Measurements from ENCODE around the gene ZNF680. TPM values are rescaled to one million over a fixed set of nuclear protein-coding genes. Genes with fewer than 3 reads are reported as not detected.

The ZNF680 gene
- total and polyA plus RNA-seq, 2 experiments from 2014 or later, result 12.2 to 13.0 TPM

DNA sequence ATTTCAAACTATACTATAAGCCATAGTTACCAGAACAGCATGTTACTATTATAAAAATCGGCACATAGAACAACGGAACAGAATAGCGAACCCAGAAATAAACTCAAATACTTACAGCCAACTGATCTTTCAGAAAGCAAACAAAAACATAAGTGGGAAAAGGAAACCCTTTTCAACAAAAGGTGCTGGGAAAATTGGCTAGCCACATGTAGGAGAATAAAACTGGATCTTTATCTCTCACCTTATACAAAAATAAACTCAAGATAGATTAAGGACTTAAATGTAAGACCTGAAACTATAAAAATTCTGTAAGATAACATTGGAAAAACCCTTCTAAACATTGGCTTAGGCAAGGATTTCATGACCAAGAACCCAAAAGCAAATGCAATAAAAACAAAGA, 29.1 kb downstream of the ZNF680 start:
- Histone ChIP-seq H3K9me3 (ENCODE audit: low read depth) (no peaks in the 10 kb centered on the region), H3K27ac (no peak overlapping the region), H3K4me3 (no peak overlapping the region), H3K27me3 (no peaks in the 10 kb centered on the region), H3K4me1 (ENCODE audit: low read depth) (no peaks in the 10 kb centered on the region), H3K36me3 (no peaks in the 10 kb centered on the region)
- DNase-seq (ENCODE audit: low read depth in 1 of 2, low spot score in 1 of 2), result no peak
- TF ChIP-seq, protein P1, sequence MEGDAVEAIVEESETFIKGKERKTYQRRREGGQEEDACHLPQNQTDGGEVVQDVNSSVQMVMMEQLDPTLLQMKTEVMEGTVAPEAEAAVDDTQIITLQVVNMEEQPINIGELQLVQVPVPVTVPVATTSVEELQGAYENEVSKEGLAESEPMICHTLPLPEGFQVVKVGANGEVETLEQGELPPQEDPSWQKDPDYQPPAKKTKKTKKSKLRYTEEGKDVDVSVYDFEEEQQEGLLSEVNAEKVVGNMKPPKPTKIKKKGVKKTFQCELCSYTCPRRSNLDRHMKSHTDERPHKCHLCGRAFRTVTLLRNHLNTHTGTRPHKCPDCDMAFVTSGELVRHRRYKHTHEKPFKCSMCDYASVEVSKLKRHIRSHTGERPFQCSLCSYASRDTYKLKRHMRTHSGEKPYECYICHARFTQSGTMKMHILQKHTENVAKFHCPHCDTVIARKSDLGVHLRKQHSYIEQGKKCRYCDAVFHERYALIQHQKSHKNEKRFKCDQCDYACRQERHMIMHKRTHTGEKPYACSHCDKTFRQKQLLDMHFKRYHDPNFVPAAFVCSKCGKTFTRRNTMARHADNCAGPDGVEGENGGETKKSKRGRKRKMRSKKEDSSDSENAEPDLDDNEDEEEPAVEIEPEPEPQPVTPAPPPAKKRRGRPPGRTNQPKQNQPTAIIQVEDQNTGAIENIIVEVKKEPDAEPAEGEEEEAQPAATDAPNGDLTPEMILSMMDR (IDR thresholded peaks at IDR 0.05; ENCODE audit: low read depth, low read length), result no peak

DNA sequence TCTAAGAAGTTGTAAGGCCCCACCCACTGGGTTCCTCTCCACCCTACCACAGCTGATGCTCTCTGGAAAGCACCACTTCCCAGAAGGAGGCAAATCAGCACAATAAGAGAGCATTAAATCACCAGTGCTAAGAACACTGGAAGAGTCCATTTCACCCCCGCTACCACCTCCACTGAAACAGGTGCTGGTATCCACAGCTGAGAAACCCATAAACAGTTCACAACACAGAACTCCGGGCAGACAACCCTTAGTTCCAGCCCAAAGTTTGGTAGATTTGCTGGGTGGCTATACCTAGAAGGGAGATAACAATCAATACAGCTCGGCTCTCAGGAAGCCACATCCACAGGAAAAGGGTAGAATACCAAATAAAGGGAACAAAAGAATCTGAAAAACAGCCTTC, 34.1 kb downstream of the ZNF680 start:
- Histone ChIP-seq H3K9me3 (ENCODE audit: low read depth) (peaks cover 3% of the 10 kb centered on the region), H3K36me3 (peaks cover 9% of the 10 kb centered on the region), H3K4me3 (no peak overlapping the region), H3K27ac (no peak overlapping the region), H3K4me1 (ENCODE audit: low read depth) (no peaks in the 10 kb centered on the region), H3K27me3 (no peaks in the 10 kb centered on the region)
- DNase-seq (ENCODE audit: low read depth in 1 of 2, low spot score in 1 of 2), result no peak
- TF ChIP-seq, protein P1 (IDR thresholded peaks at IDR 0.05; ENCODE audit: low read depth, low read length), result no peak

DNA sequence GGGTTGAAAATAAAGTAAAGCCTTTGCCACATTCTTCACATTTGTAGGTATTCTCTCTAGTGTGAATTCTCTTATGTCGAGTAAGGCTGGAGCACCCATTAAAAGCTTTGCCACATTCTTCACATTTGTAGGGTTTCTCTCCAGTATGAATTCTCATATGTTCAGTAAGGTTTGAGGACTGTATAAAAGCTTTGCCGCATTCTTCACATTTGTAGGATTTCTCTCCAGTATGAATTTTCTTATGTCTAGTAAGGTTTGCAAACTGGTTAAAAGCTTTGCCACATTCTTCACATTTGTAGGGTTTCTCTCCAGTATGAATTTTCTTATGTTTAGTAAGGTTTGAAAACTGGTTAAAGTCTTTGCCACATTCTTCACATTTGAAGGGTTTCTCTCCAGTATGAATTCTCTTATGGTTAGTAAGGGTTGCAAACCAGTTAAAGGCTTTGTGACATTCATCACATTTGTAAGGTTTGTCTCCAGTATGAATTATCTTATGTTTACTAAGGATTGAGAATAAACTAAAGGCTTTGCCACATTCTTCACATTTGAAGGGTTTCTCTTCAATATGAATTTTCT, 41.4 kb downstream of the ZNF680 start:
- H3K27me3 ChIP-seq, result no peaks in the 10 kb centered on the region
- H3K36me3 ChIP-seq, result peaks cover 21% of the 10 kb centered on the region
- no peak overlapping the region for H3K27ac ChIP-seq
- TF ChIP-seq, protein P1 (IDR thresholded peaks at IDR 0.05; ENCODE audit: low read depth, low read length), result no peak
- no peak for DNase-seq (ENCODE audit: low read depth in 1 of 2, low spot score in 1 of 2)
- no peaks in the 10 kb centered on the region for H3K4me1 ChIP-seq (ENCODE audit: low read depth)
- no peak overlapping the region for H3K4me3 ChIP-seq
- H3K9me3 ChIP-seq (ENCODE audit: low read depth), result peaks cover 3% of the 10 kb centered on the region

DNA sequence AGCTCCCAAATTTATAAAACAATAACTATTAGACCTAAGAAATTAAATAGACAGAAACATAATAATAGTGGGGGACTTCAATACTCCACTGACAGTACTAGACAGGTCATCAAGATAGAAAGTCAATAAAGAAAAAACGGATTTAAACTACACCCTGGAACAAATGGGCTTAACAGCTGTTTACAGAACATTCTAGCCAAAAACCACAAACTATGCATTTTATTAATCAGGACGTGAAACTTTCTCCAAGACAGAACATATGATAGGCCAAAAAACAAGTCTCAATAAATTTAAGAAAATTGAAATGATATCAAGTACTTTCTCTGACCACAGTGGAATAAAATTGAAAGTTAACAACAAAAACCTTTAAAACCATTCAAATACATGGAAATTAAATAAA, 46.4 kb downstream of the ZNF680 start:
- TF ChIP-seq, protein P1 (IDR thresholded peaks at IDR 0.05; ENCODE audit: low read depth, low read length), result no peak
- H3K4me3 ChIP-seq, result no peak overlapping the region
- H3K36me3 ChIP-seq, result peaks cover 7% of the 10 kb centered on the region
- H3K27me3 ChIP-seq, result no peaks in the 10 kb centered on the region
- peak in 1 of 2 donors; percentile 18 for DNase-seq (ENCODE audit: low read depth in 1 of 2, low spot score in 1 of 2)
- H3K9me3 ChIP-seq (ENCODE audit: low read depth), result no peaks in the 10 kb centered on the region
- no peaks in the 10 kb centered on the region for H3K4me1 ChIP-seq (ENCODE audit: low read depth)
- no peak overlapping the region for H3K27ac ChIP-seq

DNA sequence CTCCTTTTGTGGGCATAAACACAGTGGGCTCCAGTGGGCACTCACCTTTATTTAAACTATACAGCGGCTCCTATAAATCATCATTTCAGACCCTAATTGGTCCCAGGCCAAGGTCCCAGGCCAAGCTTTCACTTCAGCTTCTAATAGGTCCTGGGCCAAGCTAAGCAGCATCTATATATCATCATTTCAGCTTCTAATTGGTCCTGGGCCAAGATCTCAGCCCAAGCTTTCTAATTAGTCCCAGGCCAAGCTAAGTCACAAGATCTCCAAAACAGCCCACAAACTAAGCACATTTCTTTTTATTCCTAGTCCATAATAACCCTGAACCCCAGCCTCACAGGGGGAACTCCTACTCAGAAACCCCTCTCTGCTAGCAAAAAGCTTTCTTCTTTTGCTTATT, 47.1 kb downstream of the ZNF680 start:
- TF ChIP-seq, protein P1 (IDR thresholded peaks at IDR 0.05; ENCODE audit: low read depth, low read length), result no peak
- Histone ChIP-seq H3K36me3 (peaks cover 2% of the 10 kb centered on the region), H3K9me3 (ENCODE audit: low read depth) (no peaks in the 10 kb centered on the region), H3K27ac (no peak overlapping the region), H3K27me3 (no peaks in the 10 kb centered on the region), H3K4me3 (no peak overlapping the region), H3K4me1 (ENCODE audit: low read depth) (no peaks in the 10 kb centered on the region)
- peak in 1 of 2 donors; percentile 46 for DNase-seq (ENCODE audit: low read depth in 1 of 2, low spot score in 1 of 2)

All from cardiac muscle cell (in vitro differentiated cells and primary cell).